Smooth muscle cell (in vitro differentiated cells): ENCODE data around the gene ALKBH5. TPM values are rescaled to one million over a fixed set of nuclear protein-coding genes. Genes with fewer than 3 reads are reported as not detected.
A peak's percentile ranks its signal among the peaks of the same experiment; 100 is the strongest.

Source experiments
- DNase-seq: peaks from one replicate; lab custom pipeline; 2025; ENCODE audit not compliant: unreplicated experiment; lab: John Stamatoyannopoulos, UW
- H2AFZ ChIP-seq: fragments of 200-600 bp; sonication (generic); 2 replicates; pipeline ENCODE4 v1.6.0; 2016; ENCODE audit warnings: antibody characterized with exemption, low read depth, mild to moderate bottlenecking
- H3F3A ChIP-seq: fragments of 200-600 bp; sonication (generic); 2 replicates; pipeline ENCODE4 v1.6.0; 2017; ENCODE audit warnings: antibody characterized with exemption, low read depth
- H3K27ac ChIP-seq: fragments of 200-600 bp; sonication (generic); 2 replicates; pipeline ENCODE4 v1.5.1; 2016; ENCODE audit warnings: low read depth, mild to moderate bottlenecking
- H3K27me3 ChIP-seq: fragments of 200-600 bp; sonication (generic); 2 replicates; pipeline ENCODE4 v1.6.1; 2016; ENCODE audit warnings: low read depth, mild to moderate bottlenecking
- H3K36me3 ChIP-seq: fragments of 200-600 bp; sonication (generic); 2 replicates; pipeline ENCODE4 v1.5.1; 2016; ENCODE audit warnings: low read depth
- H3K4me1 ChIP-seq: fragments of 200-600 bp; sonication (generic); 2 replicates; pipeline ENCODE4 v1.5.1; 2016; ENCODE audit warnings: low read depth
- H3K4me2 ChIP-seq: fragments of 200-600 bp; sonication (generic); 2 replicates; pipeline ENCODE4 v1.6.0; 2016; ENCODE audit warnings: mild to moderate bottlenecking
- H3K4me3 ChIP-seq: fragments of 200-600 bp; sonication (generic); 2 replicates; pipeline ENCODE4 v1.5.1; 2016; ENCODE audit warnings: mild to moderate bottlenecking
- H3K79me2 ChIP-seq: fragments of 200-600 bp; sonication (generic); 2 replicates; pipeline ENCODE4 v1.6.0; 2016; ENCODE audit warnings: low read depth, mild to moderate bottlenecking
- H3K9ac ChIP-seq: fragments of 200-600 bp; sonication (generic); 2 replicates; pipeline ENCODE4 v1.6.0; 2016; ENCODE audit warnings: low read depth
- H3K9me3 ChIP-seq: fragments of 200-600 bp; sonication (generic); replicated peaks from 2 replicates; pipeline ENCODE4 v1.5.1; 2016; ENCODE audit warnings: low read depth
- H4K20me1 ChIP-seq: fragments of 200-600 bp; sonication (generic); 2 replicates; pipeline ENCODE4 v1.6.0; 2016; ENCODE audit warnings: low read depth
- CTCF ChIP-seq: fragments of 200-600 bp; sonication (generic); IDR thresholded peaks from 2 replicates; pipeline ENCODE4 v1.5.1; 2017; ENCODE audit warnings: borderline replicate concordance, mild to moderate bottlenecking, antibody characterized with exemption; ENCODE audit not compliant: insufficient read depth, poor library complexity, severe bottlenecking
- WGBS: methylation state at CpG from one replicate; pipeline ENCODE4 v1.1.7; 2016; ENCODE audit warnings: low lambda C conversion rate; 5-methylcytosine and 5-hydroxymethylcytosine counted together
- polyA plus RNA-seq: library from polyadenylated mRNA; unstranded; fragments of >200 nt; fragmentation: Nextera tagmentation; extraction: Ambion mirVana; gene quantifications from 2 replicates; pipeline ENCODE4 v1.2.1, GENCODE V29; 2016
- total RNA-seq: library from RNA; depleted of rRNA; stranded (reverse); fragments of >200 nt; gene quantifications from 2 replicates; pipeline ENCODE4 v1.2.3, GENCODE V29; 2014

Gene ALKBH5
- total and polyA plus RNA-seq, 2 experiments from 2014 or later, result 93.1 to 119 TPM

GRCh38 chr17:18253947-18254821 is 70.6 kb downstream of the ALKBH5 start:
- H4K20me1 ChIP-seq, result peaks cover 62% of the 10 kb centered on the region
- no peak for DNase-seq
- WGBS, result 98% methylated on average over 25 of the region's 27 CpGs
- peaks cover 9% of the 10 kb centered on the region for H3F3A ChIP-seq
- no peak for TF ChIP-seq CTCF
- H3K27me3 ChIP-seq, result no peaks in the 10 kb centered on the region
- H3K27ac ChIP-seq, result no peak overlapping the region
- H3K36me3 ChIP-seq, result no peaks in the 10 kb centered on the region
- peaks cover 12% of the 10 kb centered on the region for H3K4me1 ChIP-seq
- H2AFZ ChIP-seq, result no peak overlapping the region
- H3K4me2 ChIP-seq, result no peak overlapping the region
- H3K9ac ChIP-seq, result no peak overlapping the region
- H3K9me3 ChIP-seq, result no peaks in the 10 kb centered on the region
- H3K4me3 ChIP-seq, result no peak overlapping the region
- peaks cover 21% of the 10 kb centered on the region for H3K79me2 ChIP-seq

DNA sequence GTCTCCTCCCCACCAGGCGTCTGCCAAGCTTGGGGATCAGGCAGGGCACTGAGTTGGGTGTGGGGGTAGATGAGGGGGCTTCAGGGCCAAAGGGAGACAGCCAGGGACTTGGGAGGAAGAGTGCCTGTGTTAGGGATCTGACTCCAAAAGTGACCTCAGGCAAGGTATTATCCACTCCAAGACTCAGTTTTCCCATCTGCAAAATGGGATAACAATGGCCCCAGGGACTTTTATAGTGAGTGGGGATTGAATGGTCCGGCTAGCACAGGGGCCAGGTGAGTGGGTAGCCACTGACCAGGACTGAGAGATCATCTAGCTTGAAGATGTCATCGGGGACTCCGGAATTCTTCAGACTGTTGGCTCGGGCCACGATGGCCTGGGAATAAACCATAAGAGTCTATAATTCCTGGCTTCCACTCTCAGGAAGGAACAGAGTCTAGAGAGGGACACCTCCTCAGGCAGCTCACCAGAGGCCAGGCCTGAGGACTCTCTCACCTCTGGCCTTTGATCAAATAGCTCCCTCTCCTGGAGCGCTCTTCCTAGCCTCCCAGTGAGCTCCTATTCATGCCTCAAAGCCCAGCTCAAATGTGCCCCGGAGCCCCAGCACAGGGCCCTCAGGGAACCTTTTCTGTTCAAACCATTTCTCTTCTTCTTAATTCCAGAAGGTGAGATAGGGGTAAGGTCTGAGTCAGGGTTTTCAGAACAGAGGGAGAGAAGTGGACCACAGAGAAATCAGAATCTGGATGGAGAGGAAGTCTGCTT is 71.4 kb downstream of the ALKBH5 start:
- Histone ChIP-seq H3K27me3 (no peaks in the 10 kb centered on the region), H4K20me1 (peaks cover 62% of the 10 kb centered on the region), H3K4me3 (no peak overlapping the region), H3K79me2 (peaks cover 21% of the 10 kb centered on the region), H2AFZ (no peak overlapping the region), H3K4me1 (peaks cover 12% of the 10 kb centered on the region), H3F3A (peaks cover 7% of the 10 kb centered on the region), H3K9ac (no peak overlapping the region), H3K4me2 (no peak overlapping the region), H3K9me3 (no peaks in the 10 kb centered on the region), H3K36me3 (no peaks in the 10 kb centered on the region), H3K27ac (no peak overlapping the region)
- WGBS, result 97% methylated on average over 8 of the region's 8 CpGs
- no peak for DNase-seq
- no peak for TF ChIP-seq CTCF

GRCh38 chr17:18256351-18256750 is 72.7 kb downstream of the ALKBH5 start:
- WGBS, result 98% methylated on average over 11 of the region's 11 CpGs
- no peaks in the 10 kb centered on the region for H3K36me3 ChIP-seq

More at GRCh38 chr17:18256351-18256750, 72.7 kb downstream of the ALKBH5 start:
- H3K4me2 ChIP-seq, result no peak overlapping the region
- peaks cover 10% of the 10 kb centered on the region for H3F3A ChIP-seq
- DNase-seq, result no peak
- no peak overlapping the region for H2AFZ ChIP-seq
- H3K27me3 ChIP-seq, result no peaks in the 10 kb centered on the region
- H3K4me3 ChIP-seq, result no peak overlapping the region
- peak overlapping the region; percentile 97 for H3K9ac ChIP-seq
- peaks cover 13% of the 10 kb centered on the region for H3K4me1 ChIP-seq
- TF ChIP-seq CTCF, result no peak
- peaks cover 22% of the 10 kb centered on the region for H3K79me2 ChIP-seq
- H3K27ac ChIP-seq, result peak overlapping the region; percentile 98
- peaks cover 62% of the 10 kb centered on the region for H4K20me1 ChIP-seq
- no peaks in the 10 kb centered on the region for H3K9me3 ChIP-seq
